ENCODE results near the gene RANGRF. TPM values are rescaled to one million over a fixed set of nuclear protein-coding genes. Genes with fewer than 3 reads are reported as not detected.

RANGRF gene
- total RNA-seq, 1 donor from 2014 or later = 31.0 TPM

GRCh38 chr17:8311131-8311790 lies 22.8 kb downstream of the RANGRF start:
- intact Hi-C loops (cut with DNase I) = no loop called here
- DNase-seq (no peak), ATAC-seq (peak; percentile 53)
- no peak for TF ChIP-seq CTCF (IDR thresholded peaks at IDR 0.05)
- no peaks in the 10 kb centered on the region for H3K4me1 ChIP-seq
- peak overlapping the region; percentile 42 for H3K4me3 ChIP-seq
- H3K36me3 ChIP-seq = no peaks in the 10 kb centered on the region
- peak overlapping the region; percentile 82 for H3K27ac ChIP-seq
- H3K27me3 ChIP-seq = peaks cover 36% of the 10 kb centered on the region
- no peaks in the 10 kb centered on the region for H3K9me3 ChIP-seq

GRCh38 chr17:8312251-8312650 lies 23.8 kb downstream of the RANGRF start:
- no peak for TF ChIP-seq CTCF (IDR thresholded peaks at IDR 0.05)
- Histone ChIP-seq H3K4me3 (peak overlapping the region; percentile 42), H3K9me3 (no peaks in the 10 kb centered on the region), H3K27me3 (peaks cover 42% of the 10 kb centered on the region), H3K36me3 (no peaks in the 10 kb centered on the region), H3K27ac (no peak overlapping the region), H3K4me1 (no peaks in the 10 kb centered on the region)
- ATAC-seq = no peak
- no peak for DNase-seq
- intact Hi-C loops (cut with DNase I) = no loop called here

- no peaks in the 10 kb centered on the region for H3K4me1 ChIP-seq
- no peak for DNase-seq
- no peak for TF ChIP-seq CTCF (IDR thresholded peaks at IDR 0.05)
- intact Hi-C loops (cut with DNase I) = no loop called here
- ATAC-seq = no peak
- peak overlapping the region; percentile 42 for H3K4me3 ChIP-seq
- no peak overlapping the region for H3K27ac ChIP-seq
- H3K36me3 ChIP-seq = no peaks in the 10 kb centered on the region
- no peaks in the 10 kb centered on the region for H3K9me3 ChIP-seq
- H3K27me3 ChIP-seq = peaks cover 42% of the 10 kb centered on the region
Measured at GRCh38 chr17:8312726-8313600, 24.5 kb downstream of the RANGRF start.

DNA sequence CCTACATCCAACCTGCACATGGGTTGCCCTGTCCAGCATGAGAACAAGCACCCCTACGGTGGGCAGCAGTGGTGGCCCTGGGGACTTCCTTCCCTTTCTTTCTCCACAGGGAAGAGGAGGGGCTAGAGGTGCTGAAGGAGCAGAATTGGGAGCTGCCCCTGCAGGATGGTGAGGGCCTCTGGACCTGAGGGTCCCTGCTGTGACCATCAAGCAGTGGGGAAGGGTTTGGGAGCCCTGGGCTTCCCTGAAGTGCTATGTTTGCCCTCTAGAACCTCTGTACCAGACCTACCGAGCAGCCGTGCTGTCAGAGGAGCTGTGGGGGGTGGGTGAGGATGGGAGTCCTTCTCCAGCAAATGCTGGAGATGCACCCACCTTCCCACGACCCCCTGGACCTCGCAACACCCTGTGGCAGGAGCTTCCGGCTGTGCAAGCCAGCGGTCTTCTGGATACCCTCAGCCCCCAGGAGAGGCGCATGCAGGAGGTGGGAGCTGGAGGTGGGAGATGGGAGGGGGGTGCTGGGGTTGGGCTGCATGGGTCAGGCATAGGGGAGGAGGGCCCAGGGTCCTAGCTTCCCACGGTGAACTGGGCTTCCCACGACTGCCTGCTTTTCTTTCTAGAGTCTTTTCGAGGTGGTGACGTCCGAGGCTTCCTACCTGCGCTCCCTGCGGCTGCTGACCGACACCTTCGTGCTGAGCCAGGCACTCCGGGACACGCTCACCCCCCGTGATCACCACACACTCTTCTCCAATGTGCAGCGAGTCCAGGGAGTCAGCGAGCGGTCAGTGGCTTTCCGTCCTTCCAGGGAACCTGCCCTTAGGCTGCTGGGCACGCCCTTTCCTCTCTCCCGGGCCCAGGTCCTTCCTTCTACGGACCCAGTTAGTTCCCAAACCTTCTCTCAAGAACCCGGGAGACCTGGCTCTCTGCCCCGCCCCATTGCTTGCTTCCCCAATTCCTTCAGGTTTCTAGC lies 26.6 kb downstream of the RANGRF start:
- Histone ChIP-seq H3K36me3 (no peaks in the 10 kb centered on the region), H3K27ac (no peak overlapping the region), H3K4me3 (no peak overlapping the region), H3K27me3 (peaks cover 42% of the 10 kb centered on the region), H3K9me3 (no peaks in the 10 kb centered on the region), H3K4me1 (no peaks in the 10 kb centered on the region)
- intact Hi-C loops (cut with DNase I) = no loop called here
- peak; percentile 39 for ATAC-seq
- no peak for TF ChIP-seq CTCF (IDR thresholded peaks at IDR 0.05)
- DNase-seq = no peak

DNA sequence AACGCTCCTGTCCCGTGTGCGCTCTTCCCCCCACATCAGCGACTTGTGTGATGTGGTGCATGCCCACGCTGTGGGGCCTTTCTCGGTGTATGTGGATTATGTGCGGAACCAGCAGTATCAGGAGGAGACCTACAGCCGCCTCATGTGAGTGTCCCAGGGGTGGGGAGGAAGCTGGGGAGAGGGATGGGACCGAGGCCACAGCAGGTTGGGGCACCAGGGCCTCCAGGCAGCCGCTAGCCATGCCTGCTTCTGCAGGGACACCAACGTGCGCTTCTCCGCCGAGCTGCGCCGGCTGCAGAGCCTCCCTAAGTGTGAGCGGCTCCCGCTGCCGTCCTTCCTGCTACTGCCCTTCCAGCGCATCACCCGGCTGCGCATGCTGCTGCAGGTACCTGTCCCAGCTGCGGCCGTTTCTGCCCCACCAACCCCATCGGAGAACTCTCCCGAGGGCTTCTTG lies 27.3 kb downstream of the RANGRF start:
- DNase-seq = no peak
- Histone ChIP-seq H3K27me3 (peaks cover 42% of the 10 kb centered on the region), H3K4me1 (no peaks in the 10 kb centered on the region), H3K9me3 (no peaks in the 10 kb centered on the region), H3K27ac (no peak overlapping the region), H3K36me3 (no peaks in the 10 kb centered on the region), H3K4me3 (no peak overlapping the region)
- no peak for ATAC-seq
- intact Hi-C loops (cut with DNase I) = no loop called here
- no peak for TF ChIP-seq CTCF (IDR thresholded peaks at IDR 0.05)
